Endodermal cell (in vitro differentiated cells): ENCODE measurements around the gene MFSD2B. TPM values are rescaled to one million over a fixed set of nuclear protein-coding genes. Genes with fewer than 3 reads are reported as not detected.

Experiments
- DNase-seq: peaks from one replicate; pipeline ENCODE4 v3.0.0-alpha.2; 2017
- H3K27ac ChIP-seq: 2 replicates; pipeline ENCODE4 v1.5.1; 2013; ENCODE audit warnings: mild to moderate bottlenecking, low read depth, low read length, moderate library complexity
- H3K27me3 ChIP-seq: 2 replicates; pipeline ENCODE4 v1.6.1; 2013; ENCODE audit warnings: mild to moderate bottlenecking, low read length, moderate library complexity; ENCODE audit not compliant: insufficient read depth, control insufficient read depth, poor library complexity, severe bottlenecking
- H3K36me3 ChIP-seq: 2 replicates; pipeline ENCODE4 v1.7.0; 2013; ENCODE audit warnings: mild to moderate bottlenecking, low read length, moderate library complexity; ENCODE audit not compliant: control insufficient read depth, insufficient read depth
- H3K4me1 ChIP-seq: one replicate; pipeline ENCODE4 v1.7.0; 2013; ENCODE audit warnings: low read length; ENCODE audit not compliant: control insufficient read depth, insufficient read depth
- H3K4me3 ChIP-seq: 2 replicates; pipeline ENCODE4 v1.5.1; 2013; ENCODE audit warnings: mild to moderate bottlenecking, low read length, moderate library complexity
- H3K9ac ChIP-seq: 2 replicates; pipeline ENCODE4 v1.6.1; 2013; ENCODE audit warnings: mild to moderate bottlenecking, low read length, moderate library complexity; ENCODE audit not compliant: poor library complexity, severe bottlenecking; ENCODE audit errors: extremely low read depth
- H3K9me3 ChIP-seq: 2 replicates; pipeline ENCODE4 v1.6.1; 2013; ENCODE audit warnings: mild to moderate bottlenecking, low read length, moderate library complexity; ENCODE audit not compliant: control insufficient read depth
- H3K27ac Mint-ChIP-seq: 2 replicates; pipeline ENCODE4 v1.8.0; 2020; ENCODE audit warnings: mixed read lengths
- H3K27me3 Mint-ChIP-seq: 2 replicates; pipeline ENCODE4 v1.8.0; 2021; ENCODE audit warnings: mild to moderate bottlenecking, mixed read lengths; ENCODE audit not compliant: insufficient read depth
- H3K36me3 Mint-ChIP-seq: 2 replicates; pipeline ENCODE4 v1.8.0; 2020; ENCODE audit warnings: low read depth, mixed read lengths
- H3K4me1 Mint-ChIP-seq: 2 replicates; pipeline ENCODE4 v1.8.0; 2020; ENCODE audit warnings: mixed read lengths
- H3K4me3 Mint-ChIP-seq: 2 replicates; pipeline ENCODE4 v1.8.0; 2020; ENCODE audit warnings: mild to moderate bottlenecking, moderate library complexity, mixed read lengths
- H3K9me3 Mint-ChIP-seq: 2 replicates; pipeline ENCODE4 v1.8.0; 2020; ENCODE audit warnings: mild to moderate bottlenecking, mixed read lengths
- WGBS, 2 experiments: methylation state at CpG; one replicate each; pipeline versions ENCODE4 v1.1.5 to v1.1.7; 2013; ENCODE audit warnings: missing lambda C conversion rate in 2 of 2, mixed read lengths in 1 of 2; ENCODE audit not compliant: insufficient coverage in 1 of 2, insufficient read length in 1 of 2; 5-methylcytosine and 5-hydroxymethylcytosine counted together
- total RNA-seq, 2 donors: library from RNA; stranded (reverse); fragmentation: NEBNext Ultra II Directional in 1 of 2; extraction: Animal tissue kit (Norgen Biotek cat#: 25700) in 1 of 2; gene quantifications; 2 replicates in 1 of 2; 3 replicates in 1 of 2; pipeline ENCODE4 v1.2.1, GENCODE V29; 2021
- TF ChIP-seq, protein P1 (sequence below): fragments of 200-600 bp; sonication (generic); conservative IDR thresholded peaks from 2 replicates; pipeline ENCODE4 v1.5.0; 2021; ENCODE audit warnings: antibody characterized with exemption, mild to moderate bottlenecking

The MFSD2B gene
- total RNA-seq, 2 donors from 2014 or later, result 0.91 to 1.0 TPM

DNA sequence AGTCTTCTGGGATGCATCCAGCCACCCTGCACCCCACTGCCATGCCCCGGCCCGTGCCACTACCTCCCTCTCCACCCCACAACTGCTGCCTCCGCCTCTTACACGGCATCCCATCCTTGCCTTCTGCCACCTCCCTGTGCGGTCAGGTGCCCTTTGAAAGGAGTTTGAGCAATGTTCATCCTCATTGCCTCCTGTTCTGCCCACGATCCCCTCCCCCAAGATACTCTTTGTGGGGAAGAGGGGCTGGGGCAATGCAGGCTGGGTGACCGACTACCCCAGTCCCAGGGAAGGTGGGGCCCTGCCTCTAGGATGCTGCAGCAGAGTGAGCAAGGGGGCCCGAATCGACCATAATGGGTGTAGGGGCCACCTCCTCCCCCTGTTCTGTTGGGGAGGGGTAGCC, 8.4 kb downstream of the MFSD2B start:
- Histone ChIP-seq H3K4me3 (no peak overlapping the region), H3K36me3 (no peaks in the 10 kb centered on the region), H3K27me3 (no peaks in the 10 kb centered on the region), H3K4me1 (no peaks in the 10 kb centered on the region), H3K9ac (no peak overlapping the region), H3K9me3 (no peaks in the 10 kb centered on the region), H3K27ac (no peak overlapping the region)
- WGBS, 2 experiments, result 92% methylated on average over 4 to 9 of the region's 9 CpGs
- Mint-ChIP-seq H3K4me3 (no peak overlapping the region), H3K36me3 (peaks cover 9% of the 10 kb centered on the region), H3K9me3 (no peaks in the 10 kb centered on the region), H3K4me1 (no peaks in the 10 kb centered on the region), H3K27me3 (no peaks in the 10 kb centered on the region), H3K27ac (no peak overlapping the region)
- DNase-seq, result no peak
- TF ChIP-seq, protein P1, sequence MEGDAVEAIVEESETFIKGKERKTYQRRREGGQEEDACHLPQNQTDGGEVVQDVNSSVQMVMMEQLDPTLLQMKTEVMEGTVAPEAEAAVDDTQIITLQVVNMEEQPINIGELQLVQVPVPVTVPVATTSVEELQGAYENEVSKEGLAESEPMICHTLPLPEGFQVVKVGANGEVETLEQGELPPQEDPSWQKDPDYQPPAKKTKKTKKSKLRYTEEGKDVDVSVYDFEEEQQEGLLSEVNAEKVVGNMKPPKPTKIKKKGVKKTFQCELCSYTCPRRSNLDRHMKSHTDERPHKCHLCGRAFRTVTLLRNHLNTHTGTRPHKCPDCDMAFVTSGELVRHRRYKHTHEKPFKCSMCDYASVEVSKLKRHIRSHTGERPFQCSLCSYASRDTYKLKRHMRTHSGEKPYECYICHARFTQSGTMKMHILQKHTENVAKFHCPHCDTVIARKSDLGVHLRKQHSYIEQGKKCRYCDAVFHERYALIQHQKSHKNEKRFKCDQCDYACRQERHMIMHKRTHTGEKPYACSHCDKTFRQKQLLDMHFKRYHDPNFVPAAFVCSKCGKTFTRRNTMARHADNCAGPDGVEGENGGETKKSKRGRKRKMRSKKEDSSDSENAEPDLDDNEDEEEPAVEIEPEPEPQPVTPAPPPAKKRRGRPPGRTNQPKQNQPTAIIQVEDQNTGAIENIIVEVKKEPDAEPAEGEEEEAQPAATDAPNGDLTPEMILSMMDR, result no peak

DNA sequence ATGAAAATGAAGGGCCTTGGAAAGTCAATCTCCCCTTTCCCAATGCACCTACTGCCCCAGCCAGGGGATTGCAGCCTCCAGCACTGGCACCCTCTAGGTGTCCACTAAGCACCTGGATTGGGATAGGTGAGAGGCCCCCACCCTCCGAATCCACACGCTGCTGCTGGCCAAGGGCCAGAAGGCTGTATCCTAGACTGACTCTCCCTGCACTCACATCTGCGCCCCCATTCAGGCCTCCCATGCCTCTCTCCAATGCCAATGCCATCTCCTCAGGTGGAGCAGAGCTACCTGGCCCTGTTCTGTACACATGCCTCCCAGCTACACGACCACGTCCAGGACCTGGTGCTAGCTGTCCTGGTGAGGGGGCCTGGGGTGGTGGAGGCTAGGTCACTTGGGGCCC, 9.8 kb downstream of the MFSD2B start:
- Histone ChIP-seq H3K27ac (no peak overlapping the region), H3K9ac (no peak overlapping the region), H3K4me1 (no peaks in the 10 kb centered on the region), H3K4me3 (no peak overlapping the region), H3K9me3 (no peaks in the 10 kb centered on the region), H3K27me3 (no peaks in the 10 kb centered on the region), H3K36me3 (peaks cover 3% of the 10 kb centered on the region)
- DNase-seq, result no peak
- TF ChIP-seq, protein P1, result no peak
- Mint-ChIP-seq H3K36me3 (peaks cover 11% of the 10 kb centered on the region), H3K27me3 (no peaks in the 10 kb centered on the region), H3K9me3 (no peaks in the 10 kb centered on the region), H3K4me3 (no peak overlapping the region), H3K4me1 (peaks cover 9% of the 10 kb centered on the region), H3K27ac (no peak overlapping the region)
- 94% methylated on average over 5 of the region's 5 CpGs; no CpG with 5 or more reads in 1 of the 2 experiments for WGBS, 2 experiments

DNA sequence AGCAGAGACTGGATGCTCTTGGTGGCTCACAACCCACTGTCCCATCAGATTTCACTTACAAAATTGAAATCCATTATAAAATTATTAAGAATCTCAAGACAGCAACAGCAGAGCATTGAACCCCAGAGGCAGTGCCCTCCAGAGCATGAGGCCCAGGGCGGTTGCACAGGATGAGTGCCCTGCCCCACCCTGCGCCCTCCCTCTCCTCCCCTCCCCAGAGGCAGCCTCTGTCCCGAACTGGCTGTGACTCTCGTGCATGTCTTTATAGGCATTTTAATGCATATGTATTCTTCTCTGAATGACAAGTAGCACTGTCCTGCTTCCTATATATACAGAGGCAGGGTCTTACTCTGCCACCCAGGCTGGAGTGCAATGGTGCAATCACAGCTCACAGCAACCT, 10.4 kb downstream of the MFSD2B start:
- TF ChIP-seq, protein P1, result no peak
- peaks cover 9% of the 10 kb centered on the region for H3K4me1 Mint-ChIP-seq
- WGBS, 2 experiments, result 91 to 100% methylated on average over 1 to 4 of the region's 4 CpGs

More for the DNA sequence above, 10.4 kb downstream of the MFSD2B start:
- no peak for DNase-seq
- Mint-ChIP-seq H3K36me3 (peaks cover 11% of the 10 kb centered on the region), H3K9me3 (no peaks in the 10 kb centered on the region), H3K27ac (no peak overlapping the region), H3K4me3 (no peak overlapping the region), H3K27me3 (no peaks in the 10 kb centered on the region)
- no peaks in the 10 kb centered on the region for H3K9me3 ChIP-seq
- no peaks in the 10 kb centered on the region for H3K27me3 ChIP-seq
- H3K4me1 ChIP-seq, result no peaks in the 10 kb centered on the region
- H3K9ac ChIP-seq, result no peak overlapping the region
- H3K27ac ChIP-seq, result no peak overlapping the region
- peaks cover 3% of the 10 kb centered on the region for H3K36me3 ChIP-seq
- H3K4me3 ChIP-seq, result no peak overlapping the region
